NCI-H526 treated with DMSO at 0.1 percent for 48 hours (cell line): Measurements from ENCODE around the gene NKX6-1.

Source experiments
- DNase-seq: peaks from one replicate; lab custom pipeline; 2025; lab: John Stamatoyannopoulos, UW

Gene NKX6-1

GRCh38 chr4:84498203-84498934, 723 bp downstream of the NKX6-1 start:
- peak; percentile 14 for DNase-seq

GRCh38 chr4:84497504-84498202, 1.4 kb downstream of the NKX6-1 start:
- DNase-seq, result no peak

- DNase-seq, result no peak
Observed at GRCh38 chr4:84496706-84497503, 2.2 kb downstream of the NKX6-1 start.

GRCh38 chr4:84496331-84496705, 2.8 kb downstream of the NKX6-1 start:
- DNase-seq, result no peak

GRCh38 chr4:84495794-84496261, 3.3 kb downstream of the NKX6-1 start:
- no peak for DNase-seq

GRCh38 chr4:84495118-84495793, 3.8 kb downstream of the NKX6-1 start:
- DNase-seq, result no peak

GRCh38 chr4:84494531-84494930, 4.6 kb downstream of the NKX6-1 start:
- no peak for DNase-seq

- no peak for DNase-seq
Observed at GRCh38 chr4:84494076-84494475, 5.0 kb downstream of the NKX6-1 start.

- DNase-seq, result no peak
Observed at GRCh38 chr4:84493092-84493850, 5.8 kb downstream of the NKX6-1 start.

- DNase-seq, result no peak
Observed at GRCh38 chr4:84492737-84493091, 6.4 kb downstream of the NKX6-1 start.

GRCh38 chr4:84492290-84492689, 6.8 kb downstream of the NKX6-1 start:
- no peak for DNase-seq

- no peak for DNase-seq
Observed at GRCh38 chr4:84491481-84491880, 7.6 kb downstream of the NKX6-1 start.

GRCh38 chr4:84490663-84491062, 8.4 kb downstream of the NKX6-1 start:
- DNase-seq, result no peak

GRCh38 chr4:84484236-84484635, 14.9 kb downstream of the NKX6-1 start:
- DNase-seq, result no peak

GRCh38 chr4:84483688-84484087, 15.4 kb downstream of the NKX6-1 start:
- DNase-seq, result no peak

GRCh38 chr4:84482564-84483563, 16.2 kb downstream of the NKX6-1 start:
- DNase-seq, result no peak

- no peak for DNase-seq
Observed at GRCh38 chr4:84481860-84482245, 17.2 kb downstream of the NKX6-1 start.

GRCh38 chr4:84481077-84481859, 17.8 kb downstream of the NKX6-1 start:
- DNase-seq, result no peak

- no peak for DNase-seq
Observed at GRCh38 chr4:84480082-84480481, 19.0 kb downstream of the NKX6-1 start.
